Measurements from ENCODE around the gene TSPAN17.

TSPAN17 gene

DNA sequence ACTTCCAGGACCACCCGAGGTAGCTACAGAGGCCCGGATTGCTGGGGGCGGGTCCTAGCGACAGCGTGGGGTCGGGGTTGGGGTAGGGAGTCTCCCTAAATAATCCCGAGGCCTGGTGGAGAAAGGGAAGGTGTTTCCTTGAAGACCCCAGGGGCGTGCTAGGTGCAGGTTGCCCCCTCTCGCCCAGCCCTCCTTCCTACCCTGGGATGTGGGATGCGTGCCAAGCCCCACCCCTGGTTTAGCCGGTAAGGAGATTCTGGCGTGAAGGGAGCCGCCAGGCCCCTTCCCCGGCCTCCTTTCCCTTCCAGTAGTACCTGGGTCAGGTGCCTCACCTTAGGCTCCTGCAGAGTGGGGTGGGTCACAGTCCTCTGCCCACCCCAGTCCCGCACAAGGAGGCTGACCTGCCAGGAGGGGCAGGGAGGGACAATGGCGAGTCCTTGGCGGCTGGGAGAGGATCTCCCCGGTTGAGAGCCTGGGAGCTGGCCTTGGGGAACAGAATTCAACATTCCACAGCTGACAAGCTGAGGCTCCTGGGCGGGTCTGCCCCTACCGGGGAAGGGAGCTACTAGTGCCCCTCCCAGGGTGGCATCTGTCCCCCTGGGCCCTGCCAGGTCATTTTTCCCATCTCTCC is 674 bp downstream of the TSPAN17 start:
- TF ChIP-seq, protein P1, sequence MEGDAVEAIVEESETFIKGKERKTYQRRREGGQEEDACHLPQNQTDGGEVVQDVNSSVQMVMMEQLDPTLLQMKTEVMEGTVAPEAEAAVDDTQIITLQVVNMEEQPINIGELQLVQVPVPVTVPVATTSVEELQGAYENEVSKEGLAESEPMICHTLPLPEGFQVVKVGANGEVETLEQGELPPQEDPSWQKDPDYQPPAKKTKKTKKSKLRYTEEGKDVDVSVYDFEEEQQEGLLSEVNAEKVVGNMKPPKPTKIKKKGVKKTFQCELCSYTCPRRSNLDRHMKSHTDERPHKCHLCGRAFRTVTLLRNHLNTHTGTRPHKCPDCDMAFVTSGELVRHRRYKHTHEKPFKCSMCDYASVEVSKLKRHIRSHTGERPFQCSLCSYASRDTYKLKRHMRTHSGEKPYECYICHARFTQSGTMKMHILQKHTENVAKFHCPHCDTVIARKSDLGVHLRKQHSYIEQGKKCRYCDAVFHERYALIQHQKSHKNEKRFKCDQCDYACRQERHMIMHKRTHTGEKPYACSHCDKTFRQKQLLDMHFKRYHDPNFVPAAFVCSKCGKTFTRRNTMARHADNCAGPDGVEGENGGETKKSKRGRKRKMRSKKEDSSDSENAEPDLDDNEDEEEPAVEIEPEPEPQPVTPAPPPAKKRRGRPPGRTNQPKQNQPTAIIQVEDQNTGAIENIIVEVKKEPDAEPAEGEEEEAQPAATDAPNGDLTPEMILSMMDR (IDR thresholded peaks at IDR 0.05; ENCODE audit: insufficient read depth, missing control alignments): no peak
- DNase-seq (ENCODE audit: insufficient read length, low spot score) (peak; percentile 75), FAIRE-seq (no peak)

DNA sequence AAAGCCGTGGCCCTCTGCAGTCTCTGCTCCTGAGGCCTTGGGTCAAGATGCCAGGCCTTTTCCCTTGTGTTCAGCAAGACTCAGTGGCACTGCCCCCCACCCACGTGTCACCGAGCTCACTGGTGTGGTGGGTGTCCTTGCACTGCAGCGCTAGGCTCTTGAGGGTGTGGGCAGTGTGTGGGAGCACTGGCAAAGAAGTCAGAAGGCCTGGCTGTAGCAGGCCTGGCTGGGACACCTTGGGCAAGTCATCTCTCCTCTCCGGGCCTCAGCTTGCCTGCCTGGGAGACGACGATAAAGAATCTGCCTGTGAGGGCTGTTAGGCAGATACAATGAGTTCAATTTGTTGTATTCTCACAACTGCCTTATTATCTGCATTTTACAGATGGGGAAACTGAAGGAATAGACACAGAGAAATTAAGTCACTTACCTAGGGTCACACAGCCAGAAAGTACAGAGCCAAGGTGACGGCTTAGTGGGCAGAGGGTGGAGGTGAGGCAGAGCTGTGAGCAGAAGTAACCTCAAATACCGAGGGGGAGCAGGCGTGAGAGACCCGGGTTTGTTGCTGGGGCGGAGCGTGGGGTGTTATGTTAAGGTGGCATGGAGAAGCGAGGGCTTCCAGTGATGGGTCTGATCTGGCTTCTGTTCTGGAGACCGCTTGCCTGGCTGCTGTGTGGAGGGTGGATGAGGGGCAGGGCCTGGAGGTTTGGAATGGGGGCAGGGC is 1.4 kb downstream of the TSPAN17 start:
- FAIRE-seq: no peak
- TF ChIP-seq, protein P1 (IDR thresholded peaks at IDR 0.05; ENCODE audit: insufficient read depth, missing control alignments): no peak
- no peak for DNase-seq (ENCODE audit: insufficient read length, low spot score)

DNA sequence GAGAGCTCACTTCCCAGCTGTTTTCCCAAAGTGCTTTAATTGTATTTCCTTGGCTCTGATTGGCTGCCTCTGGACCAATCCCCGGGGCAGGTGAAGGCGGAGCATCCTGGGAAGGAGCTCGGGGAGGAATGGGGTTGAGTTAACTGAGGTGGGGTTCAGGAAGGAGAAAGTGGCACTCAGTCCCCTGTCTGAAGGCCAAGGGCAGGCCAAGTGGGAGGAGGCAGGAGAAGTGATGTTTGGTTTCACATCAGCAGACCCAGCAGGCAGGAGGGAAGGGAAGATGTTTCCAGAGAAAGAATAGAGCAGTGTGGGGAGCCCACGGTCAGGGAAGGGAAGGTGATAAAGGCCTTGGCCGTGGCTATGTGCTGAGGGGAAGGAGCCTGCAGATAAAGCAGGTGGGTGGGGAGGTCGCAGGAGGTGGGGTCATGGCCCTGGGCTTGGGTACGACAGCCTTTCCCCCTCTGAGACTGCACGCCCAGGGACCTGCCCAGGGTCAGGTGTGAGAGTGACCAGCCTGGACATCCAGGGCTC is 3.1 kb downstream of the TSPAN17 start:
- DNase-seq (ENCODE audit: insufficient read length, low spot score) (no peak), FAIRE-seq (no peak)
- TF ChIP-seq, protein P1 (IDR thresholded peaks at IDR 0.05; ENCODE audit: insufficient read depth, missing control alignments): no peak

DNA sequence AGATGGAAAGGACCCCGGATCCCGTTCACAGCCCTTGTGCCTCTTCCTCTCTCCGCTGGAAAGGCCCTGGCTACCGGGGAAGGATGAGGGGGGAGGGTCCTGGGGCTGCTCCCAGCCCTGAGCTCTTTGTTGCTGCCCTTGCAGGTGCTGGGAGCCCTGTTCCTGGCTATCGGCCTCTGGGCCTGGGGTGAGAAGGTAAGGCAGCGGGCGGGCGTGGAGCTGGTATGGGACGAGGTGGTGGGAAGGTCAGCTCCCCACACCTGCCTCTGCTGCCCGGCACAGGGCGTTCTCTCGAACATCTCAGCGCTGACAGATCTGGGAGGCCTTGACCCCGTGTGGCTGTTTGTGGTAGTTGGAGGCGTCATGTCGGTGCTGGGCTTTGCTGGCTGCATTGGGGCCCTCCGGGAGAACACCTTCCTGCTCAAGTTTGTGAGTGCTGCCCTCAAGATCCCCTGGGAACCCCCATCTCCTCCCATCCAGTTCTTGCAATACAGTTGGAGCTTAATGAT is 4.2 kb downstream of the TSPAN17 start:
- FAIRE-seq: no peak
- TF ChIP-seq, protein P1 (IDR thresholded peaks at IDR 0.05; ENCODE audit: insufficient read depth, missing control alignments): no peak
- DNase-seq (ENCODE audit: insufficient read length, low spot score): no peak

DNA sequence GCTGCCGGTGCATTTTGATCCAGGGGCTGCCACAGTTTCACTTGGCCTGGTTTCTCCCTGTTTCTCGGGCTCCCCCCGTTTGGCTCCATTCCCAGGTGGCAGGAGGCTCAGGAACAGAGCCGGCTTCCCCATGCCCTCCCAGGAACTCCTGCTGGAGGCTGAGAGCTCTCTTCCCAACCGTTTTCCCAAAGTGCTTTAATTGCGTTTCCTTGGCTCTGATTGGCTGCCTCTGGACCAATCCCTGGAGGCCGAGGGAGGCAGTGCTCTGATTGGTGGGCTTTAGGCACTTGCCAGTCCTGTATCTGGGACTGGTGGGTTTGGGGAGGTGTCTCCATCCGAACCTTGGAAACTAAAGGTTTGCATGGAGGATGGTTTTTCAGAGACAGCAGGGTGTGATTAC is 4.9 kb downstream of the TSPAN17 start:
- no peak for FAIRE-seq
- TF ChIP-seq, protein P1 (IDR thresholded peaks at IDR 0.05; ENCODE audit: insufficient read depth, missing control alignments): no peak
- DNase-seq (ENCODE audit: insufficient read length, low spot score): no peak

DNA sequence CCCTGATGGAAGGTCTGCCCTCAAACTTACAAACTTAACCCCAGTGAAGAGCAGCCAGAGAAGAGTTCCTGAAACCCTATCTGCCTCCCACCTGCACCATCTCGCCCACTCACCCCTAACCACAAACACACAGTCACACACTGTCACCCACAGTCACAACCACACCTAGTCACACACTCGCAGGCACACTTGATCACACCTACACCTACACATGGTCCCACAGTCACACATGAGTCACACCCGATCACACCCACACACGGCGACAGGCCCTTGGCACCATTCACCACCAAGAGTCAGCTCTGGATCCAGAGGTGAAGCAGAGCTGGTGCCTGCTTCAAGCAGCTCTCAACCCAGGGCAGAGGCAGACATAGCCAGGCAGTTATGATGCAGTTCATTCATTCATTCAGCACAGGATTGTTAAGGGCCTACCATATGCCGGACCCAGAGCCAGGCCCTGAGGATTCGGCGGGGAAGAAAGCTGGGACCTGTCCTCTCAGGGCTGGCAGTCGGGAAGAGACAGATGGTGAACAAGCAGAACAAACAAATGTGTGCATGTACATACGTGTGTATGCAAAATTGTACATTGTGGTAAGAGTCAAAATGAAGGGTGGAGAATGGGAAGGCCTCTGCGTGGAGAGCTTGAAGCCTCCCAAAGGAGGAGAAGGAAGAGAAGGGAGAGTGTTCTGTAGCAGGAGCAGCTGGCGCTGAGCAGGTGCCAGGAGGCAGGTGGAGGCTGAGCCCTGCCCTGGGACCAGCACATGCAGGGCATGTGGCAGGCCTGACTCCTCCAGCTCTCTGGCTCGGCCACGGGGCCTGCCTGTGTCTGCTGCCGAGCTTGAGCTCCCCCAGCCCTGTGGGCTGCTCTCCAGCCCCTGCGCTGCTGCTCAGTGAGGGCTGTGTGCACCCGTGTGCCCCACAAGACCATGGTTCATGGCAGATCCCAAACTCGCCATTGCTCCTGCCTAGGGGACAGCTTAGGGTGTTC is 6.4 kb downstream of the TSPAN17 start:
- FAIRE-seq (no peak), DNase-seq (ENCODE audit: insufficient read length, low spot score) (no peak)
- TF ChIP-seq, protein P1 (IDR thresholded peaks at IDR 0.05; ENCODE audit: insufficient read depth, missing control alignments): no peak
